ENCODE results near the gene NSD1.

NSD1 gene

DNA sequence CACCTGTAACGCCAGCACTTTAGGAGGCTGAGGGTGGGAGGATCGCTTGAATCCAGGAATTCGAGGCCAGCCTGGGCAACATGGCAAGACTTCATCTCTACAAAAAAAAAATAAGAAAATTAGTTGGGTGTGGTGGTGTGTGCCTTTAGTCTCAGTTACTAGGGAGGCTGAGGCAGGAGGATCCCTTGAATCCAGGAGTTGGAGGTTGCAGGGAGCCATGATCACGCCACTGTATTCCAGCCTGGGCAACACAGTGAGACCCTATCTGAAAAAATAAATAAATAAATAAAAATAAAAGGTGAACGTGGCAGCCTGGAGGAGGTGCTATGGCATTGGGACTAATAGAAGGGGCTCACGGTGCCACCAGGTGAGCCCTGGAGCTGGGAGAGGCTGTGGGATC, 39.8 kb upstream of the NSD1 start:
- in situ Hi-C loops (cut with HindIII; ENCODE audit: low sequenced_read_pairs), result no loop called here
- TF ChIP-seq, protein P1, sequence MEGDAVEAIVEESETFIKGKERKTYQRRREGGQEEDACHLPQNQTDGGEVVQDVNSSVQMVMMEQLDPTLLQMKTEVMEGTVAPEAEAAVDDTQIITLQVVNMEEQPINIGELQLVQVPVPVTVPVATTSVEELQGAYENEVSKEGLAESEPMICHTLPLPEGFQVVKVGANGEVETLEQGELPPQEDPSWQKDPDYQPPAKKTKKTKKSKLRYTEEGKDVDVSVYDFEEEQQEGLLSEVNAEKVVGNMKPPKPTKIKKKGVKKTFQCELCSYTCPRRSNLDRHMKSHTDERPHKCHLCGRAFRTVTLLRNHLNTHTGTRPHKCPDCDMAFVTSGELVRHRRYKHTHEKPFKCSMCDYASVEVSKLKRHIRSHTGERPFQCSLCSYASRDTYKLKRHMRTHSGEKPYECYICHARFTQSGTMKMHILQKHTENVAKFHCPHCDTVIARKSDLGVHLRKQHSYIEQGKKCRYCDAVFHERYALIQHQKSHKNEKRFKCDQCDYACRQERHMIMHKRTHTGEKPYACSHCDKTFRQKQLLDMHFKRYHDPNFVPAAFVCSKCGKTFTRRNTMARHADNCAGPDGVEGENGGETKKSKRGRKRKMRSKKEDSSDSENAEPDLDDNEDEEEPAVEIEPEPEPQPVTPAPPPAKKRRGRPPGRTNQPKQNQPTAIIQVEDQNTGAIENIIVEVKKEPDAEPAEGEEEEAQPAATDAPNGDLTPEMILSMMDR (IDR thresholded peaks at IDR 0.05; ENCODE audit: low read depth, low read length, missing control alignments), result no peak
- no peak for DNase-seq (ENCODE audit: low read depth)
- no peak overlapping the region for H3K4me3 ChIP-seq (ENCODE audit: low read depth, low read length)

DNA sequence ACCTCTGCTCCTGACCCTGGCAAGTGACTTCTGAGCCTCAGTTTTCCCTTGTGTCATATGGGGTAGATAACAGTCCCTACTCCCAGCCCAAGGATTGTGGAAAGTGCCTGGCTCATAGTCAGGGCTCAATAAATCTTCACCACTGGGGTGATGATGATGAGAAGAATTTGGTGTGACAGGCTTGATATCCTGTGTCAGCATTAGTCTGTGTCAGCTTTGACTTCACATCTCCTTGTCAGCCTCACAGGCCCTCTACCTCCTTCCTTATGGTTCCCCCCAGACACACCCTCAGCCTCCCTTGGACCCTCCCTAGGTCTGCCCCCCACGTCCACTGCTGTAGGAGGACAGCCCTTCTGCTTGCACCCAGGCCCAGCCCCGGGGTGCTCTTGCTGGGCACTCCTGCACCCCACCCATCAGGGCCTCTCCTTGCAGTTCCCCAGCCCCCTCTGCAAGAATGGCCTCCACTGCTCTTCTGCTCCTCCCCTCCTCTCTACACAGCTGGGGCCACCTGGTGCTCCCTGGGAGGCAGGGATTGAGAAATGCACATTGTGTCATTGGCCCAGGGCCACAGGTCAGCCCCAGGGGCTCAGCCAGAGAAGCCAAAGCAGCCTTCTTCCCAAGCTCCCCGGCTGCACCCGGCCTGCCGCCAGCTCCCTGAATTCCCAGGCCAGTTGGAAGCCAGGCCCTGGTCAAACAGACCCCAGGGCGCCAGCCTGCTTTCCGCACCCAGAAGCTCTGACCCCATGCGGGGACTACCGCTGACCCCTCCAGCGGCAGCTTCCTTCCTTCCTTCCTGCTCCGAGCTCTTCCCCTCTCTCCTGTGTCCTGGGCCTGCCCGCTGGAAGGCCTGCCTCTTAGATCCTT, 39.1 kb upstream of the NSD1 start:
- in situ Hi-C loops (cut with HindIII; ENCODE audit: low sequenced_read_pairs), result no loop called here
- no peak overlapping the region for H3K4me3 ChIP-seq (ENCODE audit: low read depth, low read length)
- TF ChIP-seq, protein P1 (IDR thresholded peaks at IDR 0.05; ENCODE audit: low read depth, low read length, missing control alignments), result no peak
- DNase-seq (ENCODE audit: low read depth), result no peak

DNA sequence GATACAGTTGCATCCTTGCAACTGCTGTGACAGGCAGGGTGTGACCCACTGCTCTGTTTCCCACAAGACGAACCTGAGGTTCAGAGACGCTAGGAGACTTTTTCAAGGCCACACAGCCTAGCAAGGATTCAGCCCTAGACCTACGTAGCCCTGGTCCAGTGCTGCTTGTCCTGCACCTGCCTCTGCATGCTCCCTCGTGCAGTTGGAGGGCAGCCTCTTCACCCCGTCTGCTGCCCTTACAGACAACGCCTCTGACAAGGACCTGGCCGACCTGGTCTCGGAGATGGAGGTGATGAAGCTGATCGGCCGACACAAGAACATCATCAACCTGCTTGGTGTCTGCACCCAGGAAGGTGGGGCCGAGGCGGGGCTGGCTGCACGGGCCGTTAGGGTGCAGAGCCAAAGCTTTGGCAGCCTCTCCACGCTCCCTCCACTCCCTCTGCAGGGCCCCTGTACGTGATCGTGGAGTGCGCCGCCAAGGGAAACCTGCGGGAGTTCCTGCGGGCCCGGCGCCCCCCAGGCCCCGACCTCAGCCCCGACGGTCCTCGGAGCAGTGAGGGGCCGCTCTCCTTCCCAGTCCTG, 38.4 kb upstream of the NSD1 start:
- DNase-seq (ENCODE audit: low read depth), result no peak
- in situ Hi-C loops (cut with HindIII; ENCODE audit: low sequenced_read_pairs), result no loop called here
- H3K4me3 ChIP-seq (ENCODE audit: low read depth, low read length), result no peak overlapping the region
- TF ChIP-seq, protein P1 (IDR thresholded peaks at IDR 0.05; ENCODE audit: low read depth, low read length, missing control alignments), result no peak

DNA sequence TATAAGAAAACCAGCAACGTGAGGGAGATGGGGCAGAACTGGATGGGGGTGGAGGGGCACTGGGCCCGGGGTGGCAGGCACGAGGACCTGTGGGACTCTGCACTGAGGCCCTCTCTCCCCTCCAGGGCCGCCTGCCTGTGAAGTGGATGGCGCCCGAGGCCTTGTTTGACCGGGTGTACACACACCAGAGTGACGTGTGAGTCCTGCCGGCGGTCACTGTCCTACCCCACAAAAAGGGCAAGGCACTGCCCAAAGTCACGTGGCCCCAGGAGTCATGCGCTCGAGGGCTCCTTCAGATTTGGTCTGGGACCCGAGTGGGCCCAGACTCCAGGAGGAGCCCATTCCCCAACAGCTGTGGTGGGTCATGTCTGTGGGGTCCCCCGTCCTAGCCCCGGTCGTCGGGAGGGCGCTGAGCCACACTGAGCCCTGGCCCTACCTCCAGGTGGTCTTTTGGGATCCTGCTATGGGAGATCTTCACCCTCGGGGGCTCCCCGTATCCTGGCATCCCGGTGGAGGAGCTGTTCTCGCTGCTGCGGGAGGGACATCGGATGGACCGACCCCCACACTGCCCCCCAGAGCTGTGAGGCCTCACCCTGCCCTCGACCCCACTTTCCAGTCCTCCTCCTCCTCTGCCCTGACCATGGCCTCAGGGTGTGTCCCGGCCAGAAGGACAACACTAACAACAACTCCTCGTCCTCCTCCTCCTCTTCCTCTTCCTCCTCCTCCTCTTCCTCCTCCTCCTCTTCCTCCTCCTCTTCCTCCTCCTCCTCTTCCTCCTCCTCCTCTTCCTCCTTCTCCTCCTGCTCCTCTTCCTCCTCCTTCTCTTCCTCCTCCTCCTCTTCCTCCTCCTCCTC, 37.2 kb upstream of the NSD1 start:
- in situ Hi-C loops (cut with HindIII; ENCODE audit: low sequenced_read_pairs), result no loop called here
- DNase-seq (ENCODE audit: low read depth), result no peak
- no peak overlapping the region for H3K4me3 ChIP-seq (ENCODE audit: low read depth, low read length)
- TF ChIP-seq, protein P1 (IDR thresholded peaks at IDR 0.05; ENCODE audit: low read depth, low read length, missing control alignments), result no peak

DNA sequence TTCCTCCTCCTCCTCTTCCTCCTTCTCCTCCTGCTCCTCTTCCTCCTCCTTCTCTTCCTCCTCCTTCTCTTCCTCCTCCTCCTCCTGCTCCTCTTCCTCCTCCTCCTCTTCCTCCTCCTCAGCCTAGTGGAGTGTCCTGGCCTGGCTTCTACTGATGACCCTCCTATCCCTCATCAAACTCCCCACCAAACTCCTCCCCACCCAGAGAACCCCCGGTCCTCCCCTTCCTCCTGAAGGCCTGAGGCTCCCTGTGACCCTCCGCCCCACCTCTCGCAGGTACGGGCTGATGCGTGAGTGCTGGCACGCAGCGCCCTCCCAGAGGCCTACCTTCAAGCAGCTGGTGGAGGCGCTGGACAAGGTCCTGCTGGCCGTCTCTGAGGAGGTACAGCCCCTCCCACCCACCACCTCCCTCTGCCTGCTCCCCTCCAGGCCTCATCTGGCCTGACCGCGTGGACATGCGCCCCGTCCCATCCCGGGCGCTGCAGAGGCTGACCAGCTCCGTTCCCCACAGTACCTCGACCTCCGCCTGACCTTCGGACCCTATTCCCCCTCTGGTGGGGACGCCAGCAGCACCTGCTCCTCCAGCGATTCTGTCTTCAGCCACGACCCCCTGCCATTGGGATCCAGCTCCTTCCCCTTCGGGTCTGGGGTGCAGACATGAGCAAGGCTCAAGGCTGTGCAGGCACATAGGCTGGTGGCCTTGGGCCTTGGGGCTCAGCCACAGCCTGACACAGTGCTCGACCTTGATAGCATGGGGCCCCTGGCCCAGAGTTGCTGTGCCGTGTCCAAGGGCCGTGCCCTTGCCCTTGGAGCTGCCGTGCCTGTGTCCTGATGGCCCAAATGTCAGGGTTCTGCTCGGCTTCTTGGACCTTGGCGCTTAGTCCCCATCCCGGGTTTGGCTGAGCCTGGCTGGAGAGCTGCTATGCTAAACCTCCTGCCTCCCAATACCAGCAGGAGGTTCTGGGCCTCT, 36.3 kb upstream of the NSD1 start:
- no peak for DNase-seq (ENCODE audit: low read depth)
- TF ChIP-seq, protein P1 (IDR thresholded peaks at IDR 0.05; ENCODE audit: low read depth, low read length, missing control alignments), result no peak
- in situ Hi-C loops (cut with HindIII; ENCODE audit: low sequenced_read_pairs), result no loop called here
- no peak overlapping the region for H3K4me3 ChIP-seq (ENCODE audit: low read depth, low read length)
